SK-MEL-5 (cell line): ENCODE results near the gene HTR1A. TPM values are rescaled to one million over a fixed set of nuclear protein-coding genes. Genes with fewer than 3 reads are reported as not detected.

Experiments
- DNase-seq: peaks from one replicate; pipeline ENCODE4 v3.0.0-alpha.2; 2016; ENCODE audit warnings: low read depth, low spot score
- in situ Hi-C: cut with HindIII; loops from 2 replicates; pipeline ENCODE4 v1.10.0; 2016; ENCODE audit warnings: low sequenced_read_pairs, high pct_unique_total_duplicates, low pct_unique_long_range_greater_than_20kb
- total RNA-seq: library from RNA; depleted of rRNA; stranded (reverse); fragments of >200 nt; shearing (Covaris generic); gene quantifications from 2 replicates; pipeline ENCODE4 v1.2.3, GENCODE V29; 2014; rRNA removed

HTR1A gene
- total RNA-seq, 1 experiment from 2014 or later: not detected

DNA sequence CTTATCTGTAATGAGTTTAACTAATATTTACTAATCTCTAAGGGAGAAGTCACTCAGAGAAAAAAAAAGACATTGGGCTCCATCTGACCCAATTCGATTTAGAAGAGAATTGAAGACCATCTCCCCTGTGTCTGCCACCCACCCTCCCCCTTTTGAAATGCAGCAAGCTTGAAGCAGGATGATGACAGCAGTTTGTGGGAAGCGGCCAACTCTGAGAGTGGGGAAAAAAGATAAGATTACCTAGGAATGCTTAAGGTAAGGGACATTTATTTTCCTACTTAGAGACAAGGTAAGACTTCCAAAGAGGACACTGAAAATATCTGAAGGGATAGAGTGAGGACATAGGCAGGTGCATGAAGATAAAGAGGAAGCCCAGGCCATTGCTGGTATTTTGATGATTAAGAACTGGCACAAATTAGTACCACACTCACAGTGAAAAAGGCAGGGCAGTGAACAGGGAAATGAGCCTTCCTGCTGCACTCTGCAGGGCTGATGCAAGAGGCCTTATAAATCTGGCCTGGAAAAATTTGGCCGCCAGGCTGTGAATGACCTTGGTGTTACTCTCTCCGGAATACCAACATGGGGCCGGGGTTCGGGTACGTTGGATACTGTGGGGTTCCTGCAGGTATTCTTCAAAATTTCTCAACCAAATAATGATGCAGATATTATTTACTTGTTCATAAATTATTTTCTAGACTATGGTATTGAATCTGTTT lies 42.3 kb downstream of the HTR1A start:
- in situ Hi-C loops: no loop called here
- DNase-seq: no peak

DNA sequence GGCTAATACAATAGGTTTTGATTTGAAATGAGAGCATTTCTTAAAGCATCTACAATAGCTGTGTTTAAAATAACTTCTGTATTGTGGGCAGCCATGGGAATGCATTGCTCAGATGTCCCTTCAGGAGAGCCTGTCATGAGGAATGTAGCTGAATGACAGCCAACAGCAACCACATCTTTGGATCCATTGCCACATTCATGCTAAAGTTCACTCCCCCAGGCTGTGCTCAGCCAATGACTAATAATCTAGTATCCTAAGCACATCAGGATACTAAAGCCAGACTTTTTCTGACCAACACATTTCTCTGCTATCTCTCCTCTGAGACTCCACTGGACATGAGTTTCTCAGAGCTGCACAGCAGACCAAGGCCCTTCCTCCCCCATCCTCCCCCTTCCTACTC lies 45.5 kb downstream of the HTR1A start:
- no peak for DNase-seq
- in situ Hi-C loops: no loop called here

GRCh38 chr5:63911871-63912270 lies 50.4 kb downstream of the HTR1A start:
- in situ Hi-C loops: no loop called here
- no peak for DNase-seq

Other genes starting within 250 kb of the HTR1A start
- 3.7 and 5.5 TPM in 2 replicates for gene RNF180, start 203.4 kb upstream of the HTR1A start, total RNA-seq